ENCODE data around the gene ARMH1.

DNA sequence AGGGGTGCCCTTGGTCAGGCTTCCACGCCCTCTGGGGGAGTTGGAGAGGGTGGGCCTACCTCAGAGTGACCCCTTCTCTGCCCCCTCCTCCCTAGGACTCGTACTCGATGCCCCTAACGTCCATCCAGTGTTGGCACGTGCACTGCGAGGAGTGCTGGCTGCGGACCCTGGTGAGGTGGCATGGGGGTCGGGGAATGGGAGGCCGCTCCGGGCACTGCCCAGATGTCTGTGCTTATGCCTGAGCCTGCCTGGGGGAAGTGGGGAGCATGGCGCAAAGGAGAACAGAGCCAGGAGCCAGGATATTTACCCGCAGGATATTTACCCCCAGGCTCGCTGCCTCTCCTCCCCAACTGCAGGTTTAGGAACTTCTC lies 24.7 kb upstream of the ARMH1 start:
- TF ChIP-seq CTCF (IDR thresholded peaks at IDR 0.05) (no peak), POLR2A (IDR thresholded peaks at IDR 0.05) (no peak)

All from heart left ventricle (tissue), 13 donors.